Neural crest cell (in vitro differentiated cells): Measurements from ENCODE around the gene KRTAP5-11. TPM values are rescaled to one million over a fixed set of nuclear protein-coding genes. Genes with fewer than 3 reads are reported as not detected.
"Not testable (repeated sequence)": the region's sequence is repeated elsewhere in the genome, so short reads cannot be mapped to it uniquely, and the experiment has no call there.

Source experiments
- DNase-seq: peaks from one replicate; pipeline ENCODE4 v3.0.0; 2021; ENCODE audit warnings: low read depth, mixed read lengths, low spot score
- H3K27ac Mint-ChIP-seq: one replicate; pipeline ENCODE4 v1.8.0; 2021; ENCODE audit warnings: mild to moderate bottlenecking, mixed read lengths; ENCODE audit not compliant: unreplicated experiment
- H3K27me3 Mint-ChIP-seq: 2 replicates; pipeline ENCODE4 v1.8.0; 2021; ENCODE audit warnings: low read depth, mild to moderate bottlenecking, mixed read lengths
- H3K36me3 Mint-ChIP-seq: 2 replicates; pipeline ENCODE4 v1.8.0; 2021; ENCODE audit warnings: low read depth, mild to moderate bottlenecking, mixed read lengths
- H3K4me1 Mint-ChIP-seq: 2 replicates; pipeline ENCODE4 v1.8.0; 2021; ENCODE audit warnings: mixed read lengths
- H3K4me3 Mint-ChIP-seq: one replicate; pipeline ENCODE4 v1.8.0; 2021; ENCODE audit warnings: mild to moderate bottlenecking, mixed read lengths
- H3K9me3 Mint-ChIP-seq: 2 replicates; pipeline ENCODE4 v1.8.0; 2021; ENCODE audit warnings: mixed read lengths
- CTCF ChIP-seq: fragments of 200-600 bp; sonication (generic); conservative IDR thresholded peaks from 2 replicates; pipeline ENCODE4 v1.5.0; 2021; ENCODE audit warnings: antibody characterized with exemption, mild to moderate bottlenecking
- total RNA-seq: library from RNA; stranded (reverse); gene quantifications from 2 replicates; pipeline ENCODE4 v1.2.1, GENCODE V29; 2021

KRTAP5-11 gene
- total RNA-seq, 1 donor from 2014 or later: not detected

GRCh38 chr11:71572811-71573210 lies 9.9 kb downstream of the KRTAP5-11 start:
- no peaks in the 10 kb centered on the region for H3K36me3 Mint-ChIP-seq
- H3K9me3 Mint-ChIP-seq: no peaks in the 10 kb centered on the region
- H3K4me3 Mint-ChIP-seq: no peak overlapping the region
- no peak for DNase-seq
- no peak for TF ChIP-seq CTCF
- H3K4me1 Mint-ChIP-seq: no peaks in the 10 kb centered on the region
- H3K27ac Mint-ChIP-seq: no peak overlapping the region
- H3K27me3 Mint-ChIP-seq: no peaks in the 10 kb centered on the region

- H3K36me3 Mint-ChIP-seq, H3K27me3 Mint-ChIP-seq, H3K9me3 Mint-ChIP-seq, H3K27ac Mint-ChIP-seq, DNase-seq, H3K4me3 Mint-ChIP-seq: not testable (repeated sequence)
- H3K4me1 Mint-ChIP-seq: peaks cover 13% of the 10 kb centered on the region
Observed at GRCh38 chr11:71571101-71571850, 11.4 kb downstream of the KRTAP5-11 start.

- H3K9me3 Mint-ChIP-seq: no peaks in the 10 kb centered on the region
- no peak overlapping the region for H3K4me3 Mint-ChIP-seq
- peaks cover 15% of the 10 kb centered on the region for H3K4me1 Mint-ChIP-seq
- no peak overlapping the region for H3K27ac Mint-ChIP-seq
- peaks cover 4% of the 10 kb centered on the region for H3K27me3 Mint-ChIP-seq
- no peak for DNase-seq
- H3K36me3 Mint-ChIP-seq: no peaks in the 10 kb centered on the region
- no peak for TF ChIP-seq CTCF
Observed at GRCh38 chr11:71568704-71569349, 13.8 kb downstream of the KRTAP5-11 start.

GRCh38 chr11:71567633-71568032 lies 15.0 kb downstream of the KRTAP5-11 start:
- peaks cover 15% of the 10 kb centered on the region for H3K4me1 Mint-ChIP-seq
- not testable (repeated sequence) for H3K9me3 Mint-ChIP-seq, H3K27me3 Mint-ChIP-seq, H3K4me3 Mint-ChIP-seq, H3K27ac Mint-ChIP-seq, DNase-seq, H3K36me3 Mint-ChIP-seq

- Mint-ChIP-seq H3K4me1 (peaks cover 15% of the 10 kb centered on the region), H3K27me3 (peaks cover 12% of the 10 kb centered on the region), H3K27ac (peak overlapping the region; percentile 23)
- not testable (repeated sequence) for H3K4me3 Mint-ChIP-seq, H3K9me3 Mint-ChIP-seq, DNase-seq, H3K36me3 Mint-ChIP-seq
Observed at GRCh38 chr11:71566626-71567599, 15.8 kb downstream of the KRTAP5-11 start.

- no peak overlapping the region for H3K27ac Mint-ChIP-seq
- no peak for TF ChIP-seq CTCF
- H3K9me3 Mint-ChIP-seq: no peaks in the 10 kb centered on the region
- H3K36me3 Mint-ChIP-seq: no peaks in the 10 kb centered on the region
- DNase-seq: no peak
- H3K4me3 Mint-ChIP-seq: no peak overlapping the region
- peaks cover 12% of the 10 kb centered on the region for H3K27me3 Mint-ChIP-seq
- H3K4me1 Mint-ChIP-seq: peaks cover 15% of the 10 kb centered on the region
Observed at GRCh38 chr11:71566081-71566620, 16.5 kb downstream of the KRTAP5-11 start.
